ENCODE results near the gene C16orf78. TPM values are rescaled to one million over a fixed set of nuclear protein-coding genes. Genes with fewer than 3 reads are reported as not detected.

The C16orf78 gene
- polyA plus RNA-seq, 1 donor (not counting 4 experiments of a cell fraction or from before 2014, with no cell fraction given), result not detected

- no peak overlapping the region for H3K4me2 ChIP-seq (ENCODE audit: control insufficient read depth, extremely low read depth, insufficient read depth, low read depth, low read length)
- H3K9me3 ChIP-seq (ENCODE audit: control insufficient read depth, low read depth, low read length), result peaks cover 2% of the 10 kb centered on the region
- no peak overlapping the region for H3K4me3 ChIP-seq (ENCODE audit: control insufficient read depth in 2 of 3, extremely low read depth in 1 of 3, insufficient read depth in 2 of 3, low read depth in 1 of 3, low read length in 3 of 3)
- no peaks in the 10 kb centered on the region for H3K4me1 ChIP-seq (ENCODE audit: control insufficient read depth, extremely low read depth, insufficient read depth, low read length)
- H3K27me3 ChIP-seq (ENCODE audit: control insufficient read depth, extremely low read depth, insufficient read depth, low read length), result no peaks in the 10 kb centered on the region
- H3K9ac ChIP-seq (ENCODE audit: control insufficient read depth, extremely low read depth, insufficient read depth, low read length), result no peak overlapping the region
- no peaks in the 10 kb centered on the region for H3K79me2 ChIP-seq (ENCODE audit: control insufficient read depth, insufficient read depth, low read length)
- H3K27ac ChIP-seq (ENCODE audit: control insufficient read depth, insufficient read depth, low read length), result no peak overlapping the region
- H2AFZ ChIP-seq (ENCODE audit: control insufficient read depth, low read length), result no peak overlapping the region
- dilution Hi-C loops (cut with MboI; ENCODE audit: extremely low pct_ligation_motif_present, low sequenced_read_pairs), result no loop called here
- DNase-seq (ENCODE audit: low read depth, low spot score), result no peak
- TF ChIP-seq CTCF (optimal IDR thresholded peaks at IDR 0.05 in 1 of 3, IDR thresholded peaks at IDR 0.05 in 1 of 3, conservative IDR thresholded peaks at IDR 0.05 in 1 of 3; ENCODE audit: extremely low read depth in 1 of 3, insufficient read depth in 2 of 3, low read length in 3 of 3) (no peak), EZH2 (IDR thresholded peaks at IDR 0.05; ENCODE audit: low read length) (no peak)
- H3K9me1 ChIP-seq (ENCODE audit: control insufficient read depth, extremely low read depth, insufficient read depth, low read length), result no peaks in the 10 kb centered on the region
- H4K20me1 ChIP-seq (ENCODE audit: control insufficient read depth, extremely low read depth, insufficient read depth, low read length), result no peaks in the 10 kb centered on the region
- no peaks in the 10 kb centered on the region for H3K36me3 ChIP-seq (ENCODE audit: control insufficient read depth in 2 of 2, extremely low read depth in 1 of 2, insufficient read depth in 2 of 2, low read length in 2 of 2)
- FAIRE-seq, result no peak
Measured at GRCh38 chr16:49400611-49401010, 27.0 kb downstream of the C16orf78 start.

DNA sequence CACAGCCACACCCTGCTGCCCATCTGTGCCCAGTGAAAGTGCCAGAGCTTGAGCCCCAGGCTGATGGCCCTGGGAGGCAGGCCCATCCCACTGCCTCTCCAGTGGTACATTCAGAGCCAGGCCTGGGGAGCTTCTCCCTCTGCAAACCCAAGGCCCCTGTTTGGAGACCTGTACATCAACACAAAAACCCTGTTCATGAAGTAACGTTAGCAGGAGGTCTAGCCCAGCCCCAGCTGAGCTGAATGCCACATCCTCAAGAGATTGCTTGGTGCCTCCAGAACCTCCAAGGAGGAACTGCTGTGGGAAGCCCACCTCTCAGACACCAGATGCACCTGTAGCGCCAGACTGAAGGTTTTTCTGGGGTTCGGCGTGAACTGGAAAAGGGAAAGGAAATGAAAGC lies 31.5 kb downstream of the C16orf78 start:
- Histone ChIP-seq H3K27me3 (ENCODE audit: control insufficient read depth, extremely low read depth, insufficient read depth, low read length) (no peaks in the 10 kb centered on the region), H3K9me3 (ENCODE audit: control insufficient read depth, low read depth, low read length) (peaks cover 2% of the 10 kb centered on the region), H3K79me2 (ENCODE audit: control insufficient read depth, insufficient read depth, low read length) (no peaks in the 10 kb centered on the region), H4K20me1 (ENCODE audit: control insufficient read depth, extremely low read depth, insufficient read depth, low read length) (no peaks in the 10 kb centered on the region), H3K9me1 (ENCODE audit: control insufficient read depth, extremely low read depth, insufficient read depth, low read length) (no peaks in the 10 kb centered on the region), H3K36me3 (ENCODE audit: control insufficient read depth in 2 of 2, extremely low read depth in 1 of 2, insufficient read depth in 2 of 2, low read length in 2 of 2) (no peaks in the 10 kb centered on the region), H3K4me1 (ENCODE audit: control insufficient read depth, extremely low read depth, insufficient read depth, low read length) (no peaks in the 10 kb centered on the region), H3K27ac (ENCODE audit: control insufficient read depth, insufficient read depth, low read length) (no peak overlapping the region), H3K4me3 (ENCODE audit: control insufficient read depth in 2 of 3, extremely low read depth in 1 of 3, insufficient read depth in 2 of 3, low read depth in 1 of 3, low read length in 3 of 3) (no peak overlapping the region), H2AFZ (ENCODE audit: control insufficient read depth, low read length) (no peak overlapping the region), H3K9ac (ENCODE audit: control insufficient read depth, extremely low read depth, insufficient read depth, low read length) (no peak overlapping the region), H3K4me2 (ENCODE audit: control insufficient read depth, extremely low read depth, insufficient read depth, low read depth, low read length) (no peak overlapping the region)
- DNase-seq (ENCODE audit: low read depth, low spot score), result no peak
- no peak for FAIRE-seq
- TF ChIP-seq CTCF (optimal IDR thresholded peaks at IDR 0.05 in 1 of 3, IDR thresholded peaks at IDR 0.05 in 1 of 3, conservative IDR thresholded peaks at IDR 0.05 in 1 of 3; ENCODE audit: extremely low read depth in 1 of 3, insufficient read depth in 2 of 3, low read length in 3 of 3), result no peak
- dilution Hi-C loops (cut with MboI; ENCODE audit: extremely low pct_ligation_motif_present, low sequenced_read_pairs), result no loop called here

All from keratinocyte (primary cell).